ENCODE data around the gene PARL. TPM values are rescaled to one million over a fixed set of nuclear protein-coding genes. Genes with fewer than 3 reads are reported as not detected.
"Not testable (repeated sequence)": the region's sequence is repeated elsewhere in the genome, so short reads cannot be mapped to it uniquely, and the experiment has no call there.

Gene PARL
- total RNA-seq, 1 experiment from 2014 or later, result 54.2 TPM

DNA sequence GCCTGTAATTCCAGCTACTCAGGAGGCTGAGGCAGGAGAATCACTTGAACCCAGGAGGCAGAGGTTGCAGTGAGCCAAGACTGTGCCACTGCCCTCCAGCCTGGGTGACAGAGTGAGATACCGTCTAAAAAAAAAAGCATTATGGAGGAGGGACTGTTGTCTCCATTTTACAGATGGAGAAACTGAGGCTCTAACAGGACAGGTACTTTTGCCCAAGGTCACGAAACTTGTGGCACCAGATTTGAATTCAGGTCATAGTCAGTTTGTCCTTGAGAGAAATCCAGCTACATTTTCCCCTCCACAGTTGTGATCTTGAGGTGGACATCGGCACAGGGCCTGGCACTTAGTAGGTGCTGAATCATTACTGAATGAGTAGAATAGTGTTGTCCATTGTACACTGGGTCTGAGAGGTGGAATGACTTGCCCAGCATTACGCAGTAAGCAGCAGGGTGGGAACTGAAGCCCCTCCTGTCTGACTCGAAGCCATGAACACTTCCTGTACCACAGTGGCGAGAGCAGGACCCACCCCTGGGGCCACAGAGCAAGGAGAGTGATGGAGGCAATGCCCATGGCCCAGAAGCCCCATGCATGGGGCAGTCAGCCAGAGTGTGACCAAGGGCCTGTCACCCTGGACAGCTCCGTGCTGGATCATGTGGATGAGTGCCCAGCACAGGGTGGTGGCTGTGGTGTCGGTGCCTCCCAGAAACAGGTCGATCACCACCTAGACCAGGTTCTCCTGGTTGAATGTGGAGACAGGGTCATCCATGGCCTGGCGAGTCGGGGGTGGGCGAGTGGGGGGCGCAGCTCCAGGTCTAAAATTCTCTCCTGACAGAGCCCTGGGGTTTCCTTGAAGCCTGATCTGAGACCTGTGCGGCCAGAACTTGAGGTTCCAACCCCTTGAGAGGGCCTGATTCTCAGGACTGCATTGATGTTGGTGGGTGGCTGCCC lies 20.4 kb upstream of the PARL start:
- DNase-seq (ENCODE audit: low read depth), result no peak

DNA sequence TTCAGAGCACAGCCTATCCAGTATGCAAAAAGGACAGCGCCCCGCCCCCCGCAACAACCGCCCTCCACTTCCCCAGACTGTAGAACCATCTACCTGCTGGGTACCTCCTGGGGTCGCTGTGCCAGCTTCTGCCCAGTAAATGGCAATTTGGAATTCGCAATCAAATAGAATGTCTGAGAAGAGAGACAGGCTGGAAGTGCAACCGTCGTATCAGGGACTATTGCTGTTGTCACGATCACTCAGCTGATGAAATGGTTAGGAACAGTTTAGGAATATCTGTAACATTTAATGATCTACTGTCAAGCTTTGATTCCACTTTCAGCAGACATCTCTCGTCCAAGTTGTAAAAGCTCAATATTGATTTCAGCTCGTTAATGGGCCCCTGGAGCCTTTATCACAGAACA lies 13.3 kb upstream of the PARL start:
- DNase-seq (ENCODE audit: low read depth), result no peak

DNA sequence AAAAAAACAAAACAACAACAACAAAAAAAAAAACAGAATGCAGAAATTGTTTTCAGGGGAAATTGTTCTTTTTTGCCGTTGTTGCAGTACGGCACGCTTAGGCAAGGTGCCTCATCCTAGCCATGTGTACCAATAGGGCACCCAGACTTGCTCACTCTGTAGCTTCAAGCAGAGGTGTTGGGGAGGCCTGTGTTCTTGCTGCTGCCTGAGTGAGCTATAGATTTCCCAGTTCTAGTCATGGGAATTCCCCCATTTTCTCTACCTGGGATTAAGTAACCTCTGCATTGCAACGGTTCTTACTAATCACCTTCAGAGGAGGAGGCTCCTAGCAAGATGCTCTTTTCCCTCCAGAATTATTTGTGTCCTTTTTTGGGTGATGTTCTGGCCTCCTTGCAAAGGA lies 12.9 kb upstream of the PARL start:
- DNase-seq (ENCODE audit: low read depth), result no peak

DNA sequence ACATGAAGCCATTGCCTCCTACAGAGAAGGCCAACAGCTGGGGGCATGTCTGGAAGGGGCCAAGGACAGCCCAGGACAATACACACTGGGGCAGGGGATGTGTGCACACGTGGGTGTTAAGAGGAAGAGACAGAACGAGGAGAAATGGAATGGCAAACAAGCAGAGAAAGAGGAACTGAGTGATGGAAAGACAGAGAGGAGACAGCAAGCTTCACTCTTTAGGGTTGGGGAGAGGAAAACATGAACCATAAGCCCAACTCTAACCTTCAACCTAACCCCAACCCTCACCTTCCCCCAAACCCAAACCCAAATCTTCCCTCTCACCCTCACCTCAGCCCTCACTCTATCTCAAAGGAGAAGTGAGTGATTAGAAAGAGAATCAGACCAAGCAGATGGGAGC lies 11.9 kb upstream of the PARL start:
- DNase-seq (ENCODE audit: low read depth), result no peak

DNA sequence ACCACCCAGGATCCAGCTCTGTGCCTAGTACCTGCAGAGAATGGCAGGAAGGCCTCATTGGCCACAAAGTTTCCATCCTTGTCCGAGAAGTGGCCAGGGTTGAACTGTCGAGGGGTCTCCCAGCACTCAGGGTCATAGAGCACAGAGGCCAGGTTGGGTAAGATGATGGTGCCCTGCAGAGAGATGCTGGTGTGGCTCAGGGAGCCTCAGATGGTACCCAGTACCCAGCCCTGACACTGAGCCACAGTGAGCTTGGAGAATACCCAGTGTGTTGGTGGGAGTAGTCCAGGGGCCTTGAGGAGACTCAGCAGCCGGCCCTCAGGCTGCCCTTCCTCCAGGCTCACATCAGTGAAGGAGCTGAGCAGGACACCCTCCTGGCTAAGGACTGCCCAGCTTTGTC lies 11.5 kb upstream of the PARL start:
- DNase-seq (ENCODE audit: low read depth), result no peak

DNA sequence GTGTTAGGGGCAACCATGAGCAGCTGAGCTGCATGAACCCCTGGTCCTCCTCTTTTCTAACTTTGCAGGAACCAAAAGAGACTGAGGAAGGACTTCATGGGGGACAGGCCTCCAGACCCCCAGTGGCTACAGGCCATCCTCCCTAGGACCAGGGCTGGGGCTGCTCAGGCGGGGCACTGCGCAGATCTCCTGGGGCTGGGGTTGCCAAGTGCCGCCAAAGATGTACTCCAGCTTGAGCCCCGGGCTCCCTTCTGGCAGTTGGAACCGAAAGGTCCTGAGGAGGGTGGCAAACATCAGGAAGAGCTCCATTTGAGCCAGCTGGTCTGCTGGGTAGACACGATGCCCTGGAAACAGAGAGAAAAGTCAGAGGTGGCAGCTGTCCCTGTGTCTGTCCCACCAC lies 11.1 kb upstream of the PARL start:
- no peak for DNase-seq (ENCODE audit: low read depth)

DNA sequence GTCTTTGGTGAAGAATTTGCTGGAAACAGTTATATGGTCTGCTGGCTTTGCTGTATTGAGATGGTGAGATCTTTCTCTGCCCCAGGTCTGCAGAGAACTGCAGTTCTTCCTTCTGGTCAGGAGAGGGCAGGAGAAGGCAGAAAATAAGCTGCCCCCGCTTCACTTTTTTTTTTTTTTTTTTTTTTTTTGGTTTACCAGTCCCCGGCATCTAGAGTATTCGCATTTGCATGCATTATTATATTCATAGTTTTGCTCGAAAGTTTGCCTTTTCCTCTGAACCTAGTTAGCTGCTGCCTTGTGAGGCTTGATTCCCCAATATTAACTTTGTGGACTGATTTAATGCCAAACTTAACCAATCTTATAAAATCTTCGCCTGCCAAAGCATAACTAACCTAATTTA lies 10.6 kb upstream of the PARL start:
- DNase-seq (ENCODE audit: low read depth), result peak; percentile 49

DNA sequence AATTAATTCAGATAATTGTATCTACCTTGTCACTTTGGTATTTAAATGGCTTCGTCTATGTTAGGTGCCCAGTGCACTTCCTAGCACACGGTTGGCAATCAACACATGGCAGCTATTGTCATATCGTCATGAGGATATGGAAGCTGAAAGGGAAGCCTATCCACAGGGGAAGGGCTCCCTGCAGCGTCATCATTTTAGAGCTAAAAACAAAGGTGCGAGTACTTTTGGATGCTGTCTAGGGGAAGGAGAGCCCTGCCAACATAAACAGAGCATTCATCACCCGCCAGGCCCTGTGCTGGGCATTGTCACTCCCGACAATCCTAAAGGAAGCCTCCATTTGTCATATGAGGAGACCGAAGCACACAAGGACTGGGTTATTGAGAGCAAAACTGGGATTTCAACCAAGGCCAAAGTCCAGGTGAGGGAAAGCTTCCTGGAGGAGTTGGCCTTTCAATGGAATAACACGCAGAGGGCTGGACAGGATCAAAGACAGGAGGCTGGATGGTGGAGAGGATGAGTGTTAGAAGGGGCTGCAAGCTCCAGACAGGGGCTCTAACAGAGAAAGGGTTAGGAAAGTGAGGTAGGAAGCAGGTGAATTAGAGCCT lies 8.0 kb upstream of the PARL start:
- DNase-seq (ENCODE audit: low read depth), result no peak

DNA sequence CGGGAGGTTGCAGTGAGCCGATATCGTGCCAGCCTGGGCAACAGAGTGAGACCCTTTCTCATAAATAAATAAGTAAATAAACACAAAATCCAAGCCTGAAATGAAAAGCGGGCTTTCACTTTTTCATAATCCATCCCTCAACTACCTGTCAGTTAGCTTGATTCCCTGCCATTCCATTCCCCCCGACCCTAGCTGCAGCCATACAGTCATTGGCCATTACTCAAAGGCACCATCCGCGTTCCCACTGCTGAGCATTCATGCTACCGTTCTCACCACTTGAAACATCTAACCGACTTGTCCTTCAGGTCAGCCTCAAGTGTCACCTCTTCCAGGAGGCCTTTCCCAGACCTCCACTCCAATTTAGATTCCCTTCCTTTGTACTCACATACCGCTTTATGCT lies 1.1 kb upstream of the PARL start:
- DNase-seq (ENCODE audit: low read depth), result no peak

DNA sequence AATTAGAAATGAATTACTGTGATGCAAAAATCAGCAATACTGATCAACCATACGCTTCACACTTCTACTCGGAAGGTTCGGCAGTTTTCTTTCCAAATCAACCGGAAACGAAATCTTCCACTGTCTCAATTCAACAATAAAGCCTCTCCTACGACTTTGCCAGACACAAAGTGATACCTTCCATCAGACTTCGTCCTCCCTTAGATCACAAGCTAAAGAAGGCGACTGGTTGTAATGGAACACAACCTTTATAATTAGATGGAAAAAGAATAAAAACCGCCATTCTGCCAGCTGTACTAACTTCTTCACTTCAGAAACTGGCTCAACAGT lies 618 bp downstream of the PARL start:
- DNase-seq (ENCODE audit: low read depth), result no peak

DNA sequence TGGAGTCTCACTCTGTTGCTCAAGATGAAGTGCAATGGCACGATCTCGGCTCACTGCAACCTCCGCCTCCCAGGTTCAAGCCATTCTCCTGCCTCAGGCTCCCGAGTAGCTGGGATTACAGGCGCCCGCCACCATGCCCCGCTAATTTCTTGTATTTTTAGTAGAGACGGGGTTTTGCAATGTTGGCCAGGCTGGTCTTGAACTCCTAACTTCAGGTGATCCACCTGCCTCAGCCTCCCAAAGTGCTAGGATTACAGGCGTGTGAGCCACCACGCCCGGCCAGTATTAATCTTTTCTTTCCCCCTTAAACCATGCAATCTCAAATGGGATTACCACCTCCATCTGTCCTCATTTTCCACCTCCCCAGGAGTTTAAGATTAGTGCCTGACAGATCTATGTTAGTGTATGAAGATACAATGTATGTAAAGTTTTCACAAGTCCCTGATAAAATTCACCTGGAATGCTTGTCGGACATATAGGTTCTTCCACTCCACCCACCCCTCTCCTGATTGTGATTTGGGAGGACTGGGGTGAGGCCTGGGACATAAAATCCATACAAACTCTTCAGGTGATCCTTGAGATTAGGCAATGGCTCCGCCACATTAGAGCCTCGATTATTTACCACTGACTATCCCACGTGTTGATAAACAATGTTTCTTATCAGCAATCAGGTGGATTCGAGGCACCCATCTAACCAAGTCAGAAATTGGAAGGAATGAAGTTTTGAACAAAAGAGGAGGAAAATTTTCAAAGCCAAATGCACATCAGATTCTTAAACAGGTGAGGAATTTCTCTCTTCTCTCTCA lies 1.2 kb downstream of the PARL start:
- no peak for DNase-seq (ENCODE audit: low read depth)

DNA sequence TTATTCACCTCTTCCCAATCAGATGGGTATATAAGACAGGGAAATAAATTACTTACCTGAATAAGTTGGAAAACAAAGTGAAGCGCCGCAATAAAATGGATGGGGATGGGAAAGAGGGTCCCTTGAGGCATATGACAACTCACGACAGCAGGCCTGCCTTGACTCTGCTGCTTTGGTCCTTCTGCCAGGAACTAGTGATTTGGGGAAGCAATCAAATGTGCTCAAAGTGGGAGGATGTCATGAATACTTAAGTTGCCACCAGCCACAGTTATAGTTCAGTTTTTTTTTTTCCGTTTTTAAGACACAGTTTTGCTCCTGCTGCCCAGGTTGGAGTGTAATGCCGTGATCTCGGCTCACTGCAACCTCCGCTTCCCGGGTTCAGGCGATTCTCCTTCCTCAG lies 4.6 kb downstream of the PARL start:
- no peak for DNase-seq (ENCODE audit: low read depth)

DNA sequence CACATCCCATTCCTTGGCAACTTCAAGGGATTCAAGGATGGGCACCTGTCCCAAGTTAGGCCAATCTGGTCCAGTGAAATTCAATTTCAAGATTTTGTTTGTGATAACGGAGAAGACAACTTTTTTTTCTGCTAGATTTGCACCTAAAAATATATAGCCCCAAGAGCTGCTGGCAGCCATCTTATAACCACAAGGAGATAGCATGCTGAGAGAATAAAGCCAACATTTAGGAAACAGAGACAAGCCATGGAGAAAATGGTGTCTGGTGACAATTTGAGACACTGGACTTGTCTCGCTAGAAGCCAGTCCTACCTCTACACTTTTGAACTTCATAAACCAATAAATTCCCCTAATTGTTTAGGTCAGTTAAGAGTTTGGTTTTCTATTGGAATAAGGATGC lies 5.4 kb downstream of the PARL start:
- no peak for DNase-seq (ENCODE audit: low read depth)

DNA sequence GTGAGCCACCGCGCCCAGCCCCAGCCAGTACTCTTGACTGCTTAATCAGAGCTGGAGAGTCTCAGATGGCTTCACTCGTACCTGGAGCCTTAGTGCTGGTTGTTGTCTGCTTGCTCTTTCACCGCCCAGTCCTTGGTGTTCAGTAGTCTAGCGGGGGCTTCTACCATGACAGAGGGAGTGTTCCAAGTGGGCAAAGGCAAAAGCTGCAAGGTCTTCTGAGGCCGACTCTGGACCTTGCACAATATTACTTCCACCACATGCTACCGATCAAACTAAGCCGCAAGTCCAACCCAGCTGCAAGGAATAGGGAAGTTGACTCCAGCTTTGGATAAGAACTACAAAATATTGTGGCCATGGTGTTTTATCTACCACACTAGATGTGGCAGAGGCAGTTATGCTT lies 6.6 kb downstream of the PARL start:
- no peak for DNase-seq (ENCODE audit: low read depth)

DNA sequence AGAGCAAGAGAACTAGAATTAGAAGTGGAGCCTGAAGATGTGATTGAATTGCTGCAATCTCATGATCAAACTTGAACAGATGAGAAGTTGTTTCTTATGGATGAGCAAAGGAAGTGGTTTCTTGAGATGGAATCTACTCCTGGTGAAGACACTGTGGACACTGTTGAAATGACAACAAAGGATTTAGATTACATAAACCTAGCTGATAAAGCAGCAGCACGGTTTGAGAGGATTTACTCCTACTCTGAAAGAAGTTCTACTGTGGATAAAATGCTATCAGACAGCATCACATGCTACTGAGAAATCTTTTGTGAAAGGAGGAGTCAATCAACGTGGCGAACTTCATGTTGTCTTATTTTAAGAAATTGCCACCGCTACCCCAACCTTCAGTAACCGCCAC lies 7.5 kb downstream of the PARL start:
- DNase-seq (ENCODE audit: low read depth), result not testable (repeated sequence)

DNA sequence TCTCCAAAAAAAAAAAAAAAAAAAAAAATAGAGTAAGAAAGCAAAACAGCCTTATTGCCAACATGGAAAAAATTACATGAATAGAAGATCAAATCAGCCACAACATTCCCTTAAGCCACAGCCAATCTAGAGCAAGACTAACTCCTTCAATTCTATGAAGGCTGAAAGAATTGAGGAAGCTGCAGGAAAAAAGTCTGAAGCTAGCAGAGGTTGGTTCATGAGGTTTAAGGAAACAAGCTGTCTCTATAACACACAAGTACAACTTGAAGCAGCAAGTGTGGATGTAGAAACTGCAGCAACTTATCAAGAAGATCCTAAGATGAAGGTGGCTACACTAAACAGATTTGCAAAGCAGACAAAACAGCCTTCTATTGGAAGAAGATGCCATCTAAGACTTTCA lies 9.3 kb downstream of the PARL start:
- no peak for DNase-seq (ENCODE audit: low read depth)

DNA sequence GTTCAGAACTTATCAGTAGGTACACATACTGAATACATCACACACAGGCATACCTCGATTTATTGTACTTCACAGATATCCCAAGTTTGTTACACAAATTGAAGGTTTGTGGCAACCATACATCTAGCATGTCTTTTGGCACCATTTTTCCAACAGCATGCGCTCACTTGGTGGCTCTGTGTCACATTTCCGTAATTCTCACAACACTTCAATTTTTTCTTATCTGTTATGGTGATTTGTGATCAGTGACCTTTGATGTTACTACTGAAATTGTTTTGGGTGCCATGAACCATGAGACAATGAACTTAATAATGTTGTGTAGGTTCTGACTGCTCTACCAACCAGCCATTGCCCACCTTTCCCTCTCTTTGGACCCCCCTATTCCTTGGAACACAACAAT lies 10.8 kb downstream of the PARL start:
- no peak for DNase-seq (ENCODE audit: low read depth)

DNA sequence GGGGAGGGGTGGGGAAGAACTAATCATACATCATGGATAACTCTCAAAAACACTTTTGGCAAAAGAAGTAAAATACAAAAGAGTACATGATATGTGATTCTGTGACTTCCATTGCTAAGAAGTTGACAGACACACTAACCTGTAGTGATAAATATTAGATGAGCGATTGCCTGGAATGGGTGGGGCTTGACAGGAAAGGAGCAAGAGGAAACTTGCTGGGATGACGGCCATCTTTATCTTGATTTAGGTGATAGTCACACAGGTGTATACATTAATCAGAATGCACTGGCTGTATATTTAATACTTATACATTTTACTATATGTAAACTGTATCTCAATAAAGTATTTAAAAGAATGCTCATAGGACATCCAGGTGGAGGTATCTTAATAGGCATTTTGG lies 13.1 kb downstream of the PARL start:
- DNase-seq (ENCODE audit: low read depth), result no peak

DNA sequence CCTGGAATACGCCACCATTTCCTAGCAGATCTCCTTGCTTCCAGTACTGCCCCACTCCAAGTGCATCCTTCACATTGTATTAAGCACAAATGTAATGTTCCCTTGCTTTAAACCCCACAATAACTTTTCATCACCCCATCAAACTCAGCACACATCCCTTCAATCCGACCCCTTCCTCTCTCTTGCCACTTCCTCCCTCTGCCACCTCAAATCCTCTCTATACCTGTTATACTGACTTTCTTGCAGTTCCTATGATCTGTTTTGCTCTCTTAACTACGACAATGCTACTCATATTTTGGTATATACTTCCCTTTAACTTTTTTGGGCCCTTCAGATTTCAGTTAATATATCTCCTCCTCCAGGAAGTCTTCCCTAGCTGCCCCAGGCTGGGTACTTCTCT lies 14.1 kb downstream of the PARL start:
- no peak for DNase-seq (ENCODE audit: low read depth)

DNA sequence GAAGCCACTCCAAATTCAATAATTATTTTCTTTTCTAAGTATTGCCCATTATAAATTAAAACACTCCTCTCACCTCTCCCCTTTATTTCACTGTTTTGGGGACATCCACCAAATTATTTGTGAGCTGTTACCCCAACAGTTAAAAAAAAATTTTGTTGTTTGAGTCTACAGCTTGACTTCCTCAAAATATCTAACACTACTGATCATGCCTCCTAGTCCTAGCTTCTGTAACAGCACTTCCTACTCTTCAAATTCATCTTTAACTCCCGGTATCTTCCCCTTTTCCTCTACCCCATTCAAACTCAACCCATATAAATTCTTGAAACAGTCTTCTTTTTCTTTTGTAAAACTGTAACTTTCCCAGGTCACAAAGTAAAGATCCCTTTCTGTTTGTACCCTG lies 15.9 kb downstream of the PARL start:
- no peak for DNase-seq (ENCODE audit: low read depth)

DNA sequence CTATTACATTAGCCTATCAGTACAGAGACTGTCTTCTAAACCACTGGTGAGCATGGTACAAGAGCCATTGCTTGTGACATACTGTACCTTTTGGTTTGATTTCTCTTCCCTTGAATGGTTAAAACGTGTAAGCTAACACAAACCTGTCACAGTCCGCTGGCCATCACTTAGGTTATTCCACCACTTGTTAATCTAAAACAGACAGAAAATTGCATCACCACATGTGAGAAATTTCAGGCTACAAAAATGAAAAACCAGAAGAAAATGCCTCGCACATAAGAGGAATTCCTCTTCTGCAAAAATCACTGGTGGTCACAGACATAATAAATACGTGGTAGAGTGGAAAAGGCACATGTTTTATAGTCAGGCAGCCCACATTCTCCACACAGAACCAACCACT lies 22.1 kb downstream of the PARL start:
- DNase-seq (ENCODE audit: low read depth), result no peak

DNA sequence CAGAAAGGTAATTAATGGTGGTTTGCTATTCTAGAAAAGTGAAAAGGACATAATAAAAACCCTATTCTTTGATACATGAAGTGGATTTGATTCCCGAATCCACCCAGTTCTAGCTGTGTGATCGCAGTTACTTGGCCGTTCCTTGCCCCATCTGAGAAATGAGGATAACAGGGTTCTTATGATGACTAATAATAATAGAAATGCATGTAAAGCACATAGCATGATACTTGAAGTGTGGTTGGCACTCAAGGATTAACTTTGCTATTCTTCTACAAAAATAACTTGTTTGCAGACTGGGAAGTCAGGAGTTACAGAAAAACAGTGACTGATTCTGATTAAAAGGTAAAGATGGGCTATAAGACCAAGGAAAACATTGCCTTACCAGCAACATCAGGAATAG lies 26.8 kb downstream of the PARL start:
- peak; percentile 12 for DNase-seq (ENCODE audit: low read depth)
